Right renal pelvis (tissue), 4 donors: Measurements from ENCODE around the gene YAP1. TPM values are rescaled to one million over a fixed set of nuclear protein-coding genes. Genes with fewer than 3 reads are reported as not detected.
"Not testable (repeated sequence)": the region's sequence is repeated elsewhere in the genome, so short reads cannot be mapped to it uniquely, and the experiment has no call there.

Experiments
- DNase-seq, 4 donors: peaks; one replicate each; pipeline ENCODE4 v3.0.0-alpha.2; 2013; ENCODE audit warnings: low read depth in 4 of 4, low spot score in 3 of 4, missing footprints in 1 of 4
- polyA plus RNA-seq, 4 donors: library from polyadenylated mRNA; unstranded; fragments of 120-200 nt; gene quantifications; one replicate each; pipeline ENCODE4 v1.2.1, GENCODE V29; 2013; ENCODE audit not compliant: insufficient read length in 4 of 4

YAP1 gene
- polyA plus RNA-seq, 4 donors = 176 to 207 (median 200) TPM

GRCh38 chr11:102234779-102235439 lies 124.7 kb downstream of the YAP1 start:
- DNase-seq = no peak

DNA sequence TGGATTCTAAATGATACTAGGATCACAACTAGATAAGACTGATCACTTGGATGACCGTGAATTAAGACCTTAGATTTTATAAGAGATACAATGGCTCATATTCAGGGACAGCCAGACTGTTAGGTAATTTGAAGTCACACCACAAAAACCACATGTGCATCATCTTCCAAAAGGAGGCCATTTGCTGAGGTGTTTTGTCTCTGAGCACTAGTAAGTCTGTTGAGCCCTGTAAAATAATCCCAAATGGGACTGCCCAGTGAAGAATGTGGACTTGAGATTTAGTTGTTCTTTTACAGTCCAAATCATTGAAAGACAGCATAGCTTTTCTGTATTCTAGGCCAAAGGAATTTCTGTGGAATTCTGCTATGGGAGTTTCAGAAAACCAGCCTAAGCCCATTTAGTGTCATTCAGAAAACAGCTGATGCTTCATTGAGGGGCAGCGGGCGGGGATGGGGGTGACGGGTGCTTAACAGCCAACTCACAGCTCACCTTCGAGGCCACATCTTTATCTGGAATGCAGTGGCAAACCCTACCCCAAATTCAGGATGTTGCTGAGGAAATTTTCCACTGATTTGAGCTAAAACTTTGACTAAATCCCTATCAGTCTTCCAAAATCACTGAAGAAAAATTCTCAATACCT lies 127.0 kb downstream of the YAP1 start:
- DNase-seq = no peak

DNA sequence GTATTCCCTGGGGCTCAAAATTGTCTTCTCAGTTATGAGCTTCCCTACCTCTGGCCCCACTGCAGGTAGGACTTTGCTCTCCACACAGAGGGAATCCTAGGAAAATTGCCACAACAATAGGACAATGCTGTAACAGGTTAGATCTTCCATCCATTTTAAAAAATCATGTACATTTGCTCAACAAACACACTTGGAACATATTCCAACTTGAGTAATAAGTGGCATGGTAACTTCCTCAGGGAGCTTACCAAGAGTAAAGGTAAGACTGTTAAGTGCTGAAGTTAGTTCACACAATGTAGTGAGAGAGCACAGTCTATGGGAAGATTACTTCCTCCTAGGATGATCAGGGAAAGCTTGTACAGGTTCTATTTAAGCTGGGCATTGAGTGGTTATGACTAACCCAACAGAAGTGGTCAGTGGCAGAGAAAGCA lies 128.2 kb downstream of the YAP1 start:
- DNase-seq = no peak

- DNase-seq = no peak
Measured at GRCh38 chr11:102239448-102239847, 129.2 kb downstream of the YAP1 start.

GRCh38 chr11:102239911-102240310 lies 129.7 kb downstream of the YAP1 start:
- no peak for DNase-seq

GRCh38 chr11:102240502-102240901 lies 130.3 kb downstream of the YAP1 start:
- DNase-seq = no peak

DNA sequence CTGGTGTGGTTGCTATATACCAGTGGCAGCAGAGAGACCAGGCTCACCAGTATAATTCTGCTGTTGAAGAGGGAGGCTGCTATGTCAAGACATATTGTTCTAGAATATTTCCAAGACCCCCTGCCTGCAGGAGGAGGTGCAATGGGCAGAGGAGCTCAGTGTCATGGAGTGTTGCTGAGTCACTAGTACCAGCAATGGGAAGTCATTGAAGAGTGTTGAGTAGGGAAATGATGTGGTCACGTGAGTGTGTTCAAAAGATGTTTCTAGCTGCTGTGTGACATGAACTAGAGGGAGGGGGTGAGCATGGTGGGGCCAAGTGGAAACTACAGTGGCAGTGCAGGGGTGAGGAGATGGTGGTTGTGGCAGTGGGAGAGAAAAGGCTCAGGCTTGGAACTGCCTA lies 130.8 kb downstream of the YAP1 start:
- DNase-seq = no peak

- no peak for DNase-seq
Measured at GRCh38 chr11:102243399-102243884, 133.2 kb downstream of the YAP1 start.

DNA sequence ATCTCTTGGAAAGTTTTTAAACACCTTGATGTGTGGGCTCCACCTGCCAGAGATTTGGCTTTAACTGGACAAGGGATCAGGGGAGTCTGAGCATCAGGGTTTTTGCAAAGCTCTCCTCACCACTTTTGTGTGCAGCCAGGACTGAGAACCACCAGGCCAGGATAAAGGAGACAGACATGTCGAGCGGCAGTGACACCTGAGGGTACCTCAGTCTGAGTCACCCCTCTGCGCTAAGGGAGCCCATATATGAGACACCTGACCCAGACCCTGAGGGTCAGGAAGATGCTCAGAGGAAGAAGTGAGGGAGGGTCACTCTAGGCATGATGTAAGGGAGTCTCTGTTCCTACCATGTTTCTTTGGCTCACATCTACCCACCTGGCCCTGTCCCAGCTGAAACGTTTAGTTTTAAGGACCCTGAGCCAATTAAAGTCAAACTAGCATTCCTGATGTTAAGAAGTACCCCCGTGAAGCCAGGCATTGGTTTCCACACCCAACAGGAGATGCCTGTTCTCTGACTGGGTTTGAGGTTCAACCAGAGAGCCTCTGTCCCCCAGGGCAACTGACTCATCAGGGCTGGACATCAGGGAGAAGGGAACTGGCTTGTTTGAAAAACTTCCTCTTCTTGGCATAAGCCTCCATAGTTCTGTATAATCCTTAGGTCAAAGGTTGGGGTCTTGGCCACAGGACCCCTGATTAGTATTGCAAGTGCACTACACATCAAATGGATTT lies 134.6 kb downstream of the YAP1 start:
- DNase-seq = no peak

- no peak for DNase-seq
Measured at GRCh38 chr11:102251423-102251822, 141.2 kb downstream of the YAP1 start.

GRCh38 chr11:102252339-102252891 lies 142.2 kb downstream of the YAP1 start:
- no peak for DNase-seq

DNA sequence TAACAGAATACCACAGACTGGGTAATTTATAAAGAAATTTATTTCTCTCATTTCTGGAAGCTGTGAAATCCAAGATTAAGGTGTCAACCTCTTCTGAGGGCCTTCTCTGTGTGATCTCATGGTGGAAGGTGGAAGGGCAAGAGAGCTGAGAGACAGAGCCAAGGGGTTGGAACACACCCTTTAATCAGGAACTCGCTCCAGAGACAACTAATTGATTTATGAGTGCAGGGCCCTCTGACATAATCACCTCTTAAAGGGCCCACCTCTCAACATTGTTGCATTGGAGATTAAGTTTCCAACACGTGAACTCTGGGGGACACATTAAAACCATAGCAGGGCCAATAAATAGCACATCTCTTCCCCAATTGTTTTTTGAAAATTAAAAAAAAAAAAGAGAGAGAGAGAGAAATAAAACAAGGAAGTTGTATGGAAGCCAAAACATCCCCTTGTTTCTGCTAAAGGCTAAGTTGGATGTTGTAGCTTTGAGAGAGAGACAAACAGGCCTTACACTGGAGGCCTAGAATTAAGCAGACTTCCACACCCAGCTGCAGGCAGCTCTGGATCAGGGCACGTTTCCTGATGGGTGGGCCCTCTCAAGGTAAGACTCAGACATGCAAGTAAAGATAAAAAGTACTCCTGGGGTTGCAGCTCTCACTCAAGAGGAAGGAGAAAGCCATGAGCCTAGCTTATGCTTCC lies 142.9 kb downstream of the YAP1 start:
- DNase-seq = no peak

GRCh38 chr11:102254047-102254446 lies 143.8 kb downstream of the YAP1 start:
- no peak for DNase-seq

GRCh38 chr11:102256251-102256650 lies 146.0 kb downstream of the YAP1 start:
- DNase-seq = no peak

GRCh38 chr11:102260241-102260640 lies 150.0 kb downstream of the YAP1 start:
- DNase-seq = no peak

GRCh38 chr11:102263379-102264003 lies 153.2 kb downstream of the YAP1 start:
- DNase-seq = no peak

DNA sequence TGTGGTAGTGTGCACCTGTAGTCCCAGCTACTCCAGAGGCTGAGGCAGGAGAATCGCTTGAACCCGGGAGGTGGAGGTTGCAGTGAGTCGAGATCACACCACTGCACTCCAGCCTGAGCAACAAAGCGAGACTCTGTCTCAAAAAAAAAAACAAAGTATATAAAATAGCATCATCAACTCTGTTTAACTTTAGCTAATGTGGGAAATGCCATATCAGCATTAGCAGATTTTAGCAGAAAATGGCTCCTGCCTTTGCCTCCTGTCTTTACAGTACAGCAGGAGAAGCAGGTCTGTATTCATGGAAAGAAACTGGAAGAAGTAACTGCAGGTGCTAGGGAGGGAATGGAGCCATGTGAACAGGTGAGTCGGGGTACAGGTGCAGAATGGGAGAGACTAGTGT lies 154.5 kb downstream of the YAP1 start:
- DNase-seq = not testable (repeated sequence)

GRCh38 chr11:102266099-102266498 lies 155.9 kb downstream of the YAP1 start:
- DNase-seq = no peak

- DNase-seq = no peak
Measured at GRCh38 chr11:102267609-102268008, 157.4 kb downstream of the YAP1 start.
